ENCODE data around the gene STX18. TPM values are rescaled to one million over a fixed set of nuclear protein-coding genes. Genes with fewer than 3 reads are reported as not detected.

The STX18 gene
- total RNA-seq, 1 donor from 2014 or later: 15.1 TPM

GRCh38 chr4:4390515-4391240 lies 151.2 kb downstream of the STX18 start:
- Histone ChIP-seq H3K4me1 (ENCODE audit: control insufficient read depth in 3 of 3, insufficient read depth in 3 of 3, low read length in 3 of 3) (peaks cover 0 to 15% (median 12%) of the 10 kb centered on the region in 3 donors), H3K27me3 (ENCODE audit: control insufficient read depth in 3 of 3, insufficient read depth in 3 of 3, low read length in 3 of 3) (peaks cover 74 to 90% (median 85%) of the 10 kb centered on the region in 3 donors), H3K27ac (ENCODE audit: low read depth, low read length) (no peak overlapping the region), H3K36me3 (ENCODE audit: control insufficient read depth in 3 of 3, insufficient read depth in 3 of 3, low read length in 3 of 3) (no peaks in the 10 kb centered on the region), H3K9ac (ENCODE audit: low read depth in 1 of 3, low read length in 3 of 3) (no peak overlapping the region), H3K9me3 (ENCODE audit: control insufficient read depth in 3 of 3, low read length in 3 of 3) (no peaks in the 10 kb centered on the region), H3K4me3 (ENCODE audit: low read length in 3 of 3) (no peak overlapping the region)

- no peaks in the 10 kb centered on the region for H3K36me3 ChIP-seq (ENCODE audit: control insufficient read depth in 3 of 3, insufficient read depth in 3 of 3, low read length in 3 of 3)
- no peak overlapping the region for H3K9ac ChIP-seq (ENCODE audit: low read depth in 1 of 3, low read length in 3 of 3)
- H3K9me3 ChIP-seq (ENCODE audit: control insufficient read depth in 3 of 3, low read length in 3 of 3): no peaks in the 10 kb centered on the region
- no peak overlapping the region for H3K4me3 ChIP-seq (ENCODE audit: low read length in 3 of 3)
- peaks cover 74 to 87% (median 84%) of the 10 kb centered on the region in 3 donors for H3K27me3 ChIP-seq (ENCODE audit: control insufficient read depth in 3 of 3, insufficient read depth in 3 of 3, low read length in 3 of 3)
- H3K4me1 ChIP-seq (ENCODE audit: control insufficient read depth in 3 of 3, insufficient read depth in 3 of 3, low read length in 3 of 3): peaks cover 0 to 15% (median 12%) of the 10 kb centered on the region in 3 donors
- H3K27ac ChIP-seq (ENCODE audit: low read depth, low read length): no peak overlapping the region
These were observed 151.8 kb downstream of the STX18 start for GRCh38 chr4:4390046-4390445.

- Histone ChIP-seq H3K27me3 (ENCODE audit: control insufficient read depth in 3 of 3, insufficient read depth in 3 of 3, low read length in 3 of 3) (peaks cover 77 to 86% (median 83%) of the 10 kb centered on the region in 3 donors), H3K9ac (ENCODE audit: low read depth in 1 of 3, low read length in 3 of 3) (no peak overlapping the region), H3K27ac (ENCODE audit: low read depth, low read length) (no peak overlapping the region)
These were observed 152.8 kb downstream of the STX18 start for GRCh38 chr4:4388836-4389575.

GRCh38 chr4:4388311-4388790 lies 153.5 kb downstream of the STX18 start:
- peaks cover 0 to 18% (median 16%) of the 10 kb centered on the region in 3 donors for H3K4me1 ChIP-seq (ENCODE audit: control insufficient read depth in 3 of 3, insufficient read depth in 3 of 3, low read length in 3 of 3)
- no peaks in the 10 kb centered on the region for H3K36me3 ChIP-seq (ENCODE audit: control insufficient read depth in 3 of 3, insufficient read depth in 3 of 3, low read length in 3 of 3)
- H3K9ac ChIP-seq (ENCODE audit: low read depth in 1 of 3, low read length in 3 of 3): no peak overlapping the region
- peaks cover 72 to 82% (median 77%) of the 10 kb centered on the region in 3 donors for H3K27me3 ChIP-seq (ENCODE audit: control insufficient read depth in 3 of 3, insufficient read depth in 3 of 3, low read length in 3 of 3)
- H3K9me3 ChIP-seq (ENCODE audit: control insufficient read depth in 3 of 3, low read length in 3 of 3): no peaks in the 10 kb centered on the region
- H3K4me3 ChIP-seq (ENCODE audit: low read length in 3 of 3): no peak overlapping the region
- H3K27ac ChIP-seq (ENCODE audit: low read depth, low read length): no peak overlapping the region

More at GRCh38 chr4:4388836-4389575, 152.8 kb downstream of the STX18 start:
- Histone ChIP-seq H3K9me3 (ENCODE audit: control insufficient read depth in 3 of 3, low read length in 3 of 3) (no peaks in the 10 kb centered on the region), H3K4me1 (ENCODE audit: control insufficient read depth in 3 of 3, insufficient read depth in 3 of 3, low read length in 3 of 3) (peaks cover 0 to 15% (median 12%) of the 10 kb centered on the region in 3 donors), H3K36me3 (ENCODE audit: control insufficient read depth in 3 of 3, insufficient read depth in 3 of 3, low read length in 3 of 3) (no peaks in the 10 kb centered on the region), H3K4me3 (ENCODE audit: low read length in 3 of 3) (no peak overlapping the region)

GRCh38 chr4:4387531-4388310 lies 154.1 kb downstream of the STX18 start:
- H3K4me1 ChIP-seq (ENCODE audit: control insufficient read depth in 3 of 3, insufficient read depth in 3 of 3, low read length in 3 of 3): peaks cover 0 to 20% (median 19%) of the 10 kb centered on the region in 3 donors
- H3K27me3 ChIP-seq (ENCODE audit: control insufficient read depth in 3 of 3, insufficient read depth in 3 of 3, low read length in 3 of 3): peaks cover 70 to 76% (median 74%) of the 10 kb centered on the region in 3 donors
- H3K4me3 ChIP-seq (ENCODE audit: low read length in 3 of 3): peak overlapping the region in 2 of 3 donors; percentile 22 to 27
- H3K36me3 ChIP-seq (ENCODE audit: control insufficient read depth in 3 of 3, insufficient read depth in 3 of 3, low read length in 3 of 3): no peaks in the 10 kb centered on the region
- no peak overlapping the region for H3K9ac ChIP-seq (ENCODE audit: low read depth in 1 of 3, low read length in 3 of 3)
- H3K27ac ChIP-seq (ENCODE audit: low read depth, low read length): no peak overlapping the region
- H3K9me3 ChIP-seq (ENCODE audit: control insufficient read depth in 3 of 3, low read length in 3 of 3): no peaks in the 10 kb centered on the region

GRCh38 chr4:4386736-4387392 lies 155.0 kb downstream of the STX18 start, which contains the start of gene NSG1:
Gene NSG1 (plus strand): TSS chr4:4387102. CDS start chr4:4387630, 528 bp downstream.
- H3K4me3 ChIP-seq (ENCODE audit: low read length in 3 of 3): peak within 1 kb of the TSS in 2 of 3 donors; percentile 27 to 49
- peaks cover 0 to 20% (median 19%) of the 10 kb centered on the region in 3 donors for H3K4me1 ChIP-seq (ENCODE audit: control insufficient read depth in 3 of 3, insufficient read depth in 3 of 3, low read length in 3 of 3)
- no peaks in the 10 kb centered on the region for H3K9me3 ChIP-seq (ENCODE audit: control insufficient read depth in 3 of 3, low read length in 3 of 3)
- H3K9ac ChIP-seq (ENCODE audit: low read depth in 1 of 3, low read length in 3 of 3): peak within 1 kb of the TSS in 1 of 3 donors; percentile 33
- no peak within 1 kb of the TSS for H3K27ac ChIP-seq (ENCODE audit: low read depth, low read length)
- H3K27me3 ChIP-seq (ENCODE audit: control insufficient read depth in 3 of 3, insufficient read depth in 3 of 3, low read length in 3 of 3): peaks cover 65 to 70% (median 68%) of the 10 kb centered on the region in 3 donors
- H3K36me3 ChIP-seq (ENCODE audit: control insufficient read depth in 3 of 3, insufficient read depth in 3 of 3, low read length in 3 of 3): no peaks in the 10 kb centered on the region

- H3K9ac ChIP-seq (ENCODE audit: low read depth in 1 of 3, low read length in 3 of 3): peak overlapping the region in 1 of 3 donors; percentile 33
- H3K36me3 ChIP-seq (ENCODE audit: control insufficient read depth in 3 of 3, insufficient read depth in 3 of 3, low read length in 3 of 3): no peaks in the 10 kb centered on the region
- H3K27me3 ChIP-seq (ENCODE audit: control insufficient read depth in 3 of 3, insufficient read depth in 3 of 3, low read length in 3 of 3): peaks cover 63 to 64% (median 63%) of the 10 kb centered on the region in 3 donors
These were observed 155.5 kb downstream of the STX18 start for GRCh38 chr4:4386296-4386735.

GRCh38 chr4:4385729-4386295 lies 156.0 kb downstream of the STX18 start:
- H3K4me1 ChIP-seq (ENCODE audit: control insufficient read depth in 3 of 3, insufficient read depth in 3 of 3, low read length in 3 of 3): peaks cover 0 to 20% (median 19%) of the 10 kb centered on the region in 3 donors
- H3K36me3 ChIP-seq (ENCODE audit: control insufficient read depth in 3 of 3, insufficient read depth in 3 of 3, low read length in 3 of 3): no peaks in the 10 kb centered on the region
- no peak overlapping the region for H3K9ac ChIP-seq (ENCODE audit: low read depth in 1 of 3, low read length in 3 of 3)
- peaks cover 58 to 61% (median 59%) of the 10 kb centered on the region in 3 donors for H3K27me3 ChIP-seq (ENCODE audit: control insufficient read depth in 3 of 3, insufficient read depth in 3 of 3, low read length in 3 of 3)
- H3K27ac ChIP-seq (ENCODE audit: low read depth, low read length): no peak overlapping the region
- H3K4me3 ChIP-seq (ENCODE audit: low read length in 3 of 3): no peak overlapping the region
- no peaks in the 10 kb centered on the region for H3K9me3 ChIP-seq (ENCODE audit: control insufficient read depth in 3 of 3, low read length in 3 of 3)

More at GRCh38 chr4:4386296-4386735, 155.5 kb downstream of the STX18 start:
- H3K4me3 ChIP-seq (ENCODE audit: low read length in 3 of 3): peak overlapping the region in 2 of 3 donors; percentile 27 to 35
- no peaks in the 10 kb centered on the region for H3K9me3 ChIP-seq (ENCODE audit: control insufficient read depth in 3 of 3, low read length in 3 of 3)
- no peak overlapping the region for H3K27ac ChIP-seq (ENCODE audit: low read depth, low read length)
- peaks cover 0 to 20% (median 19%) of the 10 kb centered on the region in 3 donors for H3K4me1 ChIP-seq (ENCODE audit: control insufficient read depth in 3 of 3, insufficient read depth in 3 of 3, low read length in 3 of 3)

- Histone ChIP-seq H3K27me3 (ENCODE audit: control insufficient read depth in 3 of 3, insufficient read depth in 3 of 3, low read length in 3 of 3) (peaks cover 51 to 55% (median 53%) of the 10 kb centered on the region in 3 donors), H3K4me3 (ENCODE audit: low read length in 3 of 3) (no peak overlapping the region), H3K9me3 (ENCODE audit: control insufficient read depth in 3 of 3, low read length in 3 of 3) (no peaks in the 10 kb centered on the region), H3K27ac (ENCODE audit: low read depth, low read length) (no peak overlapping the region), H3K36me3 (ENCODE audit: control insufficient read depth in 3 of 3, insufficient read depth in 3 of 3, low read length in 3 of 3) (no peaks in the 10 kb centered on the region), H3K9ac (ENCODE audit: low read depth in 1 of 3, low read length in 3 of 3) (no peak overlapping the region), H3K4me1 (ENCODE audit: control insufficient read depth in 3 of 3, insufficient read depth in 3 of 3, low read length in 3 of 3) (peaks cover 0 to 20% (median 19%) of the 10 kb centered on the region in 3 donors)
These were observed 157.0 kb downstream of the STX18 start for GRCh38 chr4:4384837-4385236.

Measured in skeletal muscle tissue (tissue), 4 donors.